M059J (cell line): ENCODE data around the gene ZNF141. TPM values are rescaled to one million over a fixed set of nuclear protein-coding genes. Genes with fewer than 3 reads are reported as not detected.
A peak's percentile ranks its signal among the peaks of the same experiment; 100 is the strongest.

Experiments used
- DNase-seq: peaks from one replicate; pipeline ENCODE4 v3.0.0-alpha.2; 2012; ENCODE audit warnings: low read depth
- total RNA-seq: library from RNA; depleted of rRNA; stranded (reverse); fragments of >200 nt; shearing (Covaris generic); gene quantifications from 2 replicates; pipeline ENCODE4 v1.2.3, GENCODE V29; 2014; rRNA removed

The ZNF141 gene
- total RNA-seq, 1 experiment from 2014 or later = 6.6 TPM

DNA sequence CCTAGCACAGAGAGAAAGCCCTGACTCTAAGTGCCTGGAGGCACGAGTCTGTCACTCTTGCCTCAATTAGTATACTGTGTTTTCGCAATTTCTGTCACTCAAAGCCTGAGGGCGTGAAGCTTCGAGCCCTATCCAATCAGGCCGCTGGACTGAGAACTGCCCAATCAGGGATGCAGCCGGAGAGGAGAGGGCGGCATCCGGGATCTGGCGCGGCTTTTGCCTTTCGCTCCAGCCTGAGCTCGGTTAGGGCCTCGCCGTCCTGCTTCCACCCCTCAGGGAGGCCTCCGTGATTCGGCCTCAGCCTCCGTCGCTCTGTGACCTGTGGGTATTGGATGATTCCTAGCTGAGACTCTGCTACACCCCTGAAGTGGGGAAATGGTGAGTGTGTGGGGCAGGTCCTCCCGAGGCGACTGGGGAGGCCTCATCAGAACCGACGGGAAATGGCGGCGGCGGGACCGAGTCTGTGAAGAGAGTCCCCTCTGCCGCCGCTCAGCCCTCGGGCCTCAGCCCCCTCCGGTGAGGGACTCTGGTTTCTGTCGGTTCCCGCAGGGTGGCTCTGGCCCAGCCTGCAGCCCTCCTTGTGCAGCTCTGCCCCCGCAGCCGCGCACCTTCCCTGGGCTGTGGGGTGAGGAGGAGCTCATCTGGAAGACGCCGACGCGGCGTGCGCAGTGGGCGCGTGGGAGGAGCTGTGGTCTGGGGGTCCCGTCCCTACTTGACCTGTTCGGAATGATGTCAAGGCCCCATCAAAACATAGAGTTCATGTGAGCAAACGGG lies 48.5 kb downstream of the ZNF141 start:
- no peak for DNase-seq

DNA sequence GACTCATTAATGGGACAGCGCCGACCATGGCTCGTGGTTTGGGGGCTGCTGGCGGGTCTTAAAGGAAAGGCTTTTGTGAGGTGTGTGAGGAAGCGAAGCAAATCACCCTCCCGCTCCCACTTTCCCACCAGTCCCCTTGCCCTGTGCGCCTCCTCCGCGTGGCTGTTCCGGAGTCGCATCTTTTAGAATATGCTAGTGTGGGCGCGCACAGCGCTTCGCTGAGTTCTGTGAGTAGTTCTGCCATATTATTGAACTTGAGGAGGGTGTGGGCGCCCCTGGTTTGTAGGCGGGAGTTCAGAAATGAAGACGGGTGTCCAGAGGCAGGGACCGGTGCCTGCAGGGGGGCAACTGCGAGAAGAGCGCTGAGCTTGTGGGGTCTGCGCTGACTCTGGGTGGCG lies 49.1 kb downstream of the ZNF141 start:
- no peak for DNase-seq

DNA sequence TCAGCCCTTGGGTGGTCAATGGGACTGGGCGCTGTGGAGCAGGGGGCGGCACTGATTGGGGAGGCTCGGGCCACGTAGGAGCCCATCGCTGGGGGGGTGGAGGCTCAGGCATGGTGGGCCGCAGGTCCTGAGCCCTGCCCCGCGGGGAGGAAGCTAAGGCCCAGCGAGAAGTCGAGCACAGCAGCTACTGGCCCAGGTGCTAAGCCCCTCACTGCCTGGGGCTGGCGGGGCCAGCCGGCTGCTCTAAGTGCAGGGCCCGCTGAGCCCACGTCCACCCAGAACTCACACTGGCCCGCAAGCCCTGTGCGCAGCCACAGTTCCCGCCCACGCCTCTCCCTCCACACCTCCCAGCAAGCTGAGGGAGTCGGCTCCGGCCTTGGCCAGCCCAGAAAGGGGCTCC lies 66.4 kb downstream of the ZNF141 start:
- DNase-seq = no peak

DNA sequence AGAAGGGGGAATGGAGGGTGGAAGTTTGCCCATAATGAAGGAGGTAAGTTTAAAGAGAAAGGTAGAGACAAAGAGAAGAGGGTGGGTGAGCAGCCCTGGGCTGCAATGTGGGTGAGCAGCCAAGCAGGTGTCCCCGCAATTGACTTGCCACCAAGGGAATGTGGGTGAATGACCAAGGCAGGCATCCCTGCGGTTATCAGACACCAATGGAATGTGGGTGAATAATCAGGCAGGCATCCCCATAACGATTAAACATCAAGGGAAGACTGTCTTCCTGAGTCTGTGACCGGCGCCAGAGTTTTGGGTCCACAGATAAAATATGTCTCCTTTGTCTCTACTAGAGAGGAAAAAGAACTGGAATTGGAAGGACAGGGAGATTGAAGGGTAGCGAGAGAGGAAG lies 70.7 kb downstream of the ZNF141 start:
- DNase-seq = peak; percentile 71

DNA sequence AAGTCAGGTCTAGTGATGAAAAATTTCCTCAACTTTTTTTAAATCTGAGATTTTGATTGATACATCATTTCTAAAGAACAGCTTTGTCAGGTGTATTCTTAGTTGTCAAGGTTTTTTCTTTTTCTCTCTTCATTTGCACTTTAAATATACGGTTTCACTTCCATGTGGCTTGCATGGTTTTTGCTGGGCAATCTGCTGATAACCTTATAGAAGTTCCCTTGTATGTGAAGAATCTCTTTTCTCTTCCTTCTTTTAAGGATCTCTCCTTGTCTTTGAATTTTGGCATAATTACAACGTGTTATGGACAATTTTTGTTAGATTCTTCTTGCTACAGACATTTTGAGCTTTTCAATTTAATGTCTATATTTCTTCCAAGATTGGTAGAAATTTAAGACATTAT lies 85.0 kb downstream of the ZNF141 start:
- DNase-seq = no peak

Other genes with a start within 250 kb of the ZNF141 start
- gene ZNF718, start 213.3 kb upstream of the ZNF141 start, total RNA-seq = 3.2 and 3.4 TPM in 2 replicates
- gene ZNF732, start 32.3 kb upstream of the ZNF141 start, total RNA-seq = not detected in 2 replicates
- gene ZNF721, start 161.3 kb downstream of the ZNF141 start, total RNA-seq = 7.0 and 18.4 TPM in 2 replicates
- gene PIGG, start 161.4 kb downstream of the ZNF141 start, total RNA-seq = 31.4 and 38.2 TPM in 2 replicates
- gene TMEM271, start 238.5 kb downstream of the ZNF141 start, total RNA-seq = not detected in 2 replicates